Stimulated activated CD8-positive, alpha-beta memory T cell treated with anti-CD3 and anti-CD28 coated beads, Interleukin-4, amount 100 ng/mL, for 4 hours (primary cell): ENCODE data around the gene VWA5B1.

Source experiments
- DNase-seq, 2 donors: peaks; one replicate each; pipeline ENCODE4 v3.0.0-alpha.2; 2020; ENCODE audit warnings: low read depth in 2 of 2, low spot score in 1 of 2

VWA5B1 gene

DNA sequence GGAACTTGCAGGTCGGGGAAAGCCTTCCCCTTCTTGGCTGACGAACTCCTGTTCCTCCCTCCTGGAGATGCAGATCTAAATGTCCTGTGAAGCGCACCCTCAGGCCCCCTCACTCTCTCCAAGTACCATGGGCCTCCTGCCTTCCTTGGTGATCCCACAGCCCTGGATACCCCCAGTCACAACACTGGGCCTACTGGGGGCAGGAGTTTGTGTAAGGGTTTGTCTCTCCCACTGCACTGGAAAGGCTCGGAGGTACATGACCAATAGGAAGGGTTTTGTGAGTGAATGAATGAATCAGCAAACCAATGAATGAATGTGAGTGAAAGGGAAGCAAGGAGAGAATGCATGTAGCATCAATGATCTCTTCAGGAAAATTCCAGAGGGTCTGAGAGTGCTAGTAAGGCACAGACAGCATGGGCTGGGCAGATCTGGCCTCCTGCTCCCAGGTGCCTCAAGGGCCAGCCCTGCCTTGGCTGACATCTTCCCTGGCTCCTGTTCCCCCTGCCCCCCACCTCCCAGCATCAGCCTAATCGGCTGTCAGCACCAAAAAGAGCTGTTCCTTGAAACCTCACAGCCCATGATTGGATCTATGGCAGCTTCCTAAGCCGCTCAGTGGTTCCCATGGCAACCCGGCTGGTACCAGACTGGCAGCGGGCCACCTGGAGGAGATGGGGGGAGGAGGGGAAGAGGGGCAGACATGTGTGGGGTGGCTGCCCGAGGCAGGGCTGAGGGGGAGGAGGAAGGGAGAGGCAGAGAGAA, 95.8 kb downstream of the VWA5B1 start:
- DNase-seq, result no peak

DNA sequence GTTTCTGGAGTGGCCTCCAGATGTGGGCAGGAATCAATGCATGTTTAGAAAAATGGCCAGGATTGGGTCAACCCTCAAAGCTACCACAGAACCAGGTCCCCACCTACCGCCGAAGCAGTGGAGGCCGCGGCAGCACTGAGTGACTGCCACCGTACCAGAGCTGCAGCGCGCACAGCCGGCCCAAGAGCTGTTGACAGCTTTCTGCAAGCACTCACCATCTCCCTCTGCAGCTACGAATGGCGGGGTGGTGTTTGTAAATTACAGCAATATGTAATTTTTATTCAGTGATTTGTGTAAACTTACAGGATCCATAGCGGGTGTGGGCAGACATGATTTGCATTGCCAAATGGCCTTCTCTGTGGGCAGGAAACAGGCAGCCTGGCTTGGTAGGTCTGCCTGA, 98.9 kb downstream of the VWA5B1 start:
- DNase-seq, result no peak

GRCh38 chr1:20390589-20391331, 100.1 kb downstream of the VWA5B1 start:
- DNase-seq, result no peak

DNA sequence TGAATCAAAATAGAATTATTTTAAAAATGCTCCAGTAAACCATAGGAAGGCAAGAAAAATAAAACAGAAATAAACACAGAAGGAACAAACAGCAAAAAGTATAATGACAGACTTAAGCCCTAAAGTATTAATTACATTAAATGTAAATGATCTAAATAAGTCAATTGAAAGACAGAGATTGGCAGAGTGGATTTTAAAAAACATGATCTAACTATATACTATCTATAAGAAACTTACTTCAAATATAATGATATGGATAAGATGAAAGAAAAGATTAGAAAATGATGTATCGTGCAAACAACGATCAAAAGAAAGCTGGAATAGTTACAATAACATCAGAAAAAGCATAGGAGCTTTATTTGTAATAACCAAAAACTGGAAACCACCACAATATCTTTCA, 104.6 kb downstream of the VWA5B1 start:
- no peak for DNase-seq

DNA sequence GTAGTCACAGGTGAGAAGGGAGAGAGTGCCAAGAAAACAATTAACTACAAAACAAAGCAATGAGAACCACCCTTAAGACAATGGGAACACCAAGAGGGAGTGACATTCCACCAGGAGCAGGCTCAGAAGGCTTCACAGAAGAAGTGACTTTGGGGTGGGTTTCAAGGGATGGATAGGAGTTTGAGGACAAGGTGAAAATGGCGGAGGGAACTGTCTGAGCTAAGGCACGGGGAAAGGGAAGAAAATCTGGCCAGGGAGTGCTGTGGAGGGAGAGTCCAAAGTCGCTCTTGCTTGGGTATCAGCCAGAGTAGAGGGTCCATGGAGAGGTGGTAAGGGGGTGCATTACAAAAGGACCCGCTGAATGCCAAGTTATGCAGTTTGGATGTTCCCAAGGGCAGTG, 108.1 kb downstream of the VWA5B1 start:
- DNase-seq, result no peak

DNA sequence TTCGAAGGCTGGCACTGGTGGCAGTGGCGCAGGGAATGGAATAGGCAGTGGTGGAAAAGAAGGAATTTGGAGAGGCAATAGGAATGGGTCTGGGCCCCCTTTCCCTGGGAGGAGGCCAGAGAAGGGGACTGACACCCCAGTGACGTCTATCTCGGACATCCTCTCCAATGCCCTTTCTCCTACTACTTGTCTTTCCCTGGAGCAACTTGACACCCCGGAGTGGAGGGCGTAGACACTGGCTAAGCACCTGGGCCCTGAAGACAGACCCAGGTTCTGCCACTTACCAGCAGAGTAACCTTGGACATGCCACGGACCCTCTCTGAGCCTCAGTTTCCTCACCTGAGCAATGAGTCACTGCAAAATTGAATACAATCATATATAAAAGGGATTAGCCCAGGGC, 108.5 kb downstream of the VWA5B1 start:
- no peak for DNase-seq

DNA sequence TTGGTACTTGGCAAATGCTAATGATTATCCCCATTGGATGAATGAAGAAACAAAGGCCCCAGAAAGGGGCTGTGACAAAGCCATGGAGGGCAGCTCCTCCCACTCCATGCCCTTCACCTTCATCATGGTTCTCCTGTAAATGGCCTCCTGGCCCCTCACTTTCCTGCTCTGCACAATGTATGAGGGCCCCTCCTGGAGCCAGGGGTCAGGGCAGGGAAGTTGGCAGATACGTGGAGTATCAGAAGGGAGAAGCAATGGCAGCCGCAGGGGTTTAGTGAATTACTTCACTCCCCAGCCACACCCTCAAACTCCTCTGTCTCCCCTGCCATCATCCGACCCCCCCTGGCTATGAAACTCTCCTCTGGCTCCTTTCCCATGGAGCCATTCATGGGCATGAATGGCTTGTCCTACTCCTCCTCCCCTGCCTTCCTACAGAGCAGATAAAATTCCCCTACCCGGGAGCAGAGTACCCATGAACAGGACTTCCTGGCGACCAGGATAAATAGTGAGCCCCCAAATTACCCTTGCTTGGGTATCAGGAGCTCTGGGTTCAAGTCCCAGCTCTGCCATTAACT, 109.0 kb downstream of the VWA5B1 start:
- no peak for DNase-seq

GRCh38 chr1:20400341-20401177, 109.9 kb downstream of the VWA5B1 start:
- no peak for DNase-seq

GRCh38 chr1:20401405-20402010, 110.8 kb downstream of the VWA5B1 start:
- DNase-seq, result no peak

GRCh38 chr1:20402585-20403422, 112.1 kb downstream of the VWA5B1 start:
- DNase-seq, result no peak

- no peak for DNase-seq
Measured at GRCh38 chr1:20403423-20404145, 112.9 kb downstream of the VWA5B1 start.

DNA sequence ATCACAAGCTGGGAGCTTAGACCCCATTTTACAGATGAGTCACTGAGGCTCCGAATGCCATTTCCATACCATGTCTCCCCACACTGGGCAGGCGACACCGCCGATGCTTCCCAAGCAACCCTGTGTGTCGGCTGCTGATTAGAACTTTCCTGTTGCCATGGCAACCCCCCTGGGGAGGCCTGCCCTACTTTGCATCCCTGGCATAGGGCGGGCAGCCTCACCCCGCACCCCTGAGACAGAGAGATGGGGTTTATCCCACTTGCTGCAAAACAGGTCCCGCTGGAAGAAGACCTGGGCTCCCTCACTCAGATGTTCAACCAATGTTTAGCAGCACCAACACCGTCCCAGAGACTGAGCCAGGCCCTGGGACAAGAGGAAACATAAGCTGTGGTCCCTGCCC, 113.8 kb downstream of the VWA5B1 start:
- no peak for DNase-seq
